HEK293 (cell line): ENCODE measurements around the gene GCC1.

ENCODE experiments used
- CTCF ChIA-PET: fragments of 350-600 bp; formaldehyde crosslinking; extraction: SDS; loops from one replicate; lab custom pipeline; 2021; ENCODE audit warnings: antibody characterized with exemption; lab: Yijun Ruan, JAX
- POLR2A ChIA-PET: fragments of 300-600 bp; formaldehyde crosslinking; extraction: SDS; loops from one replicate; lab custom pipeline; 2020; ENCODE audit warnings: antibody characterized with exemption, inconsistent platforms; lab: Yijun Ruan, JAX
- H3K27ac ChIP-seq: fragments of 200-500 bp; sonication (Bioruptor generic); 2 replicates; pipeline ENCODE4 v1.5.1; 2014; ENCODE audit warnings: low read depth, low read length, control low read depth, inconsistent platforms; ENCODE audit errors: extremely low read depth
- H3K36me3 ChIP-seq, 2 experiments: fragments of 200-500 bp in 1 of 2; sonication (Bioruptor generic) in 1 of 2; 1 replicate in 1 of 2; 2 replicates in 1 of 2; pipeline ENCODE4 v1.5.1; 2014 to 2017; ENCODE audit warnings: inconsistent platforms in 2 of 2, low read length in 2 of 2; ENCODE audit not compliant: control insufficient read depth in 2 of 2, insufficient read depth in 1 of 2
- H3K4me1 ChIP-seq: fragments of 200-500 bp; sonication (Bioruptor generic); 2 replicates; pipeline ENCODE4 v1.5.1; 2014; ENCODE audit warnings: mild to moderate bottlenecking, low read length, inconsistent platforms; ENCODE audit not compliant: control insufficient read depth, insufficient read depth
- H3K4me3 ChIP-seq: 2 replicates; pipeline ENCODE4 v1.5.1; 2011; ENCODE audit warnings: low read depth, mild to moderate bottlenecking, control low read depth, low read length, moderate library complexity
- H3K9me3 ChIP-seq: fragments of 200-500 bp; sonication (Bioruptor generic); 2 replicates; pipeline ENCODE4 v1.5.1; 2014; ENCODE audit warnings: low read depth, low read length, inconsistent platforms; ENCODE audit not compliant: control insufficient read depth, insufficient read depth
- EGR2 ChIP-seq: fragments of 450-650 bp; formaldehyde crosslinking; IDR thresholded peaks from 2 replicates; pipeline ENCODE4 v1.5.1; 2016; ENCODE audit warnings: low read depth, missing biosample characterization, missing genetic modification characterization
- GLIS2 ChIP-seq: fragments of 450-650 bp; formaldehyde crosslinking; IDR thresholded peaks from 2 replicates; pipeline ENCODE4 v1.5.1; 2016; ENCODE audit warnings: missing biosample characterization, missing genetic modification characterization
- OSR2 ChIP-seq: fragments of 450-650 bp; formaldehyde crosslinking; IDR thresholded peaks from 2 replicates; pipeline ENCODE4 v1.5.1; 2016; ENCODE audit warnings: missing biosample characterization, missing genetic modification characterization
- SP7 ChIP-seq: fragments of 450-650 bp; formaldehyde crosslinking; IDR thresholded peaks from 2 replicates; pipeline ENCODE4 v1.5.1; 2016; ENCODE audit warnings: missing biosample characterization, missing genetic modification characterization
- ZBTB1 ChIP-seq: fragments of 450-650 bp; formaldehyde crosslinking; IDR thresholded peaks from 2 replicates; pipeline ENCODE4 v1.5.1; 2016; ENCODE audit warnings: missing biosample characterization, missing genetic modification characterization
- ZFHX2 ChIP-seq: fragments of 450-650 bp; formaldehyde crosslinking; conservative IDR thresholded peaks from 2 replicates; pipeline ENCODE4 v1.5.1; 2016; ENCODE audit warnings: missing biosample characterization, missing genetic modification characterization
- ZNF114 ChIP-seq: fragments of 450-650 bp; formaldehyde crosslinking; IDR thresholded peaks from 2 replicates; pipeline ENCODE4 v1.5.0; 2017; ENCODE audit warnings: missing biosample characterization, missing genetic modification characterization
- ZNF138 ChIP-seq: fragments of 450-650 bp; formaldehyde crosslinking; IDR thresholded peaks from 2 replicates; pipeline ENCODE4 v1.5.1; 2016; ENCODE audit warnings: missing biosample characterization, missing genetic modification characterization, borderline replicate concordance
- ZNF155 ChIP-seq: fragments of 450-650 bp; formaldehyde crosslinking; IDR thresholded peaks from 2 replicates; pipeline ENCODE4 v1.5.1; 2016; ENCODE audit warnings: missing biosample characterization, missing genetic modification characterization
- ZNF202 ChIP-seq: fragments of 450-650 bp; formaldehyde crosslinking; IDR thresholded peaks from 2 replicates; pipeline ENCODE4 v1.5.1; 2016; ENCODE audit warnings: missing biosample characterization, missing genetic modification characterization, borderline replicate concordance
- ZNF221 ChIP-seq: fragments of 450-650 bp; formaldehyde crosslinking; IDR thresholded peaks from 2 replicates; pipeline ENCODE4 v1.5.1; 2017; ENCODE audit warnings: missing biosample characterization, missing genetic modification characterization, borderline replicate concordance
- ZNF366 ChIP-seq: fragments of 450-650 bp; formaldehyde crosslinking; conservative IDR thresholded peaks from 2 replicates; pipeline ENCODE4 v1.5.1; 2016; ENCODE audit warnings: missing biosample characterization, missing genetic modification characterization
- ZNF423 ChIP-seq: fragments of 450-650 bp; formaldehyde crosslinking; IDR thresholded peaks from 2 replicates; pipeline ENCODE4 v1.5.1; 2016; ENCODE audit warnings: missing biosample characterization, missing genetic modification characterization
- ZNF548 ChIP-seq: fragments of 450-650 bp; formaldehyde crosslinking; IDR thresholded peaks from 2 replicates; pipeline ENCODE4 v1.5.1; 2016; ENCODE audit warnings: missing biosample characterization, missing genetic modification characterization
- ZNF626 ChIP-seq: fragments of 450-650 bp; sonication (Bioruptor Pico); formaldehyde crosslinking; IDR thresholded peaks from 2 replicates; pipeline ENCODE4 v1.5.1; 2018; ENCODE audit warnings: missing biosample characterization, missing genetic modification characterization, inconsistent platforms
- ZNF629 ChIP-seq: fragments of 450-650 bp; formaldehyde crosslinking; IDR thresholded peaks from 2 replicates; pipeline ENCODE4 v1.5.1; 2017; ENCODE audit warnings: missing biosample characterization, missing genetic modification characterization
- TF ChIP-seq, protein P1 (sequence below): fragments of 450-650 bp; formaldehyde crosslinking; IDR thresholded peaks from 2 replicates; pipeline ENCODE4 v1.5.1; 2017; ENCODE audit warnings: missing biosample characterization, missing genetic modification characterization
- TF ChIP-seq, protein P2 (sequence below): fragments of 450-650 bp; IDR thresholded peaks from 2 replicates; pipeline ENCODE4 v1.5.1; 2018; ENCODE audit warnings: missing biosample characterization, mild to moderate bottlenecking, missing genetic modification characterization
- TF ChIP-seq, protein P3 (sequence below): fragments of 450-650 bp; formaldehyde crosslinking; IDR thresholded peaks from 2 replicates; pipeline ENCODE4 v1.5.1; 2016; ENCODE audit warnings: missing biosample characterization, missing genetic modification characterization
- TF ChIP-seq, protein P4 (sequence below): fragments of 450-650 bp; formaldehyde crosslinking; IDR thresholded peaks from 2 replicates; pipeline ENCODE4 v1.5.1; 2016; ENCODE audit warnings: missing biosample characterization, missing genetic modification characterization
- TF ChIP-seq, protein P5 (sequence below): sonication (generic); formaldehyde crosslinking; IDR thresholded peaks from 2 replicates; pipeline ENCODE4 v1.8.1; 2022; ENCODE audit warnings: mild to moderate bottlenecking, moderate library complexity, missing genetic modification reagents

GCC1 gene

DNA sequence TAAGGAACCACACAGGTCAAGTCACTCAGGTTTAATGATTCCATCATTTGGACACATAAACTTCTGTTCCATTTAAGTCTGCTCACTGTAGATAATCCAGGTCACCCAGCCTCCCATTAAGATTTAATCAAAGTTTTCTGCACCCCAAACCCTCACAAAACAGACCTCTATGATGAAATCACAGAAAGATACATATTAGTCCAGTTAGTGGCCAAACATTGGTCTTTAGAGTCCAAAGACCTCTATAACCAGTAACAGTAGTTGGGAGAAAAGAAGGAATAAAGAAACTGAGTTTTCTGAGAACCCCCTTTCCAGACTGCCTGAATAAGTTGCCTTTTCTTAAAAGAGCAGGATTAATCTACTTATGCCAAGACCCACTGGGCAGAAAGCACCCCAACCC is 4.8 kb downstream of the GCC1 start:
- Histone ChIP-seq H3K27ac (no peak overlapping the region), H3K4me1 (peaks cover 6% of the 10 kb centered on the region; the same call in 1 of the 2 replicates)
- POLR2A ChIA-PET = no interaction called here
- TF ChIP-seq GLIS2 (tag by site-specific recombination) (no peak), ZNF548 (tag by site-specific recombination) (no peak), ZFHX2 (tag by site-specific recombination) (no peak)
- TF ChIP-seq, all 188 proteins: peak for 0
- no peaks in the 10 kb centered on the region for H3K9me3 ChIP-seq
- peaks cover 0 to 46% of the 10 kb centered on the region in 2 experiments; a peak in 1 of 3 replicates for H3K36me3 ChIP-seq
- no peak overlapping the region for H3K4me3 ChIP-seq
- CTCF ChIA-PET = interaction anchor here (0.8 kb wide), 1 partner anchor 8 kb away, joined by 3 read pairs; no protein-coding TSS in a partner anchor

DNA sequence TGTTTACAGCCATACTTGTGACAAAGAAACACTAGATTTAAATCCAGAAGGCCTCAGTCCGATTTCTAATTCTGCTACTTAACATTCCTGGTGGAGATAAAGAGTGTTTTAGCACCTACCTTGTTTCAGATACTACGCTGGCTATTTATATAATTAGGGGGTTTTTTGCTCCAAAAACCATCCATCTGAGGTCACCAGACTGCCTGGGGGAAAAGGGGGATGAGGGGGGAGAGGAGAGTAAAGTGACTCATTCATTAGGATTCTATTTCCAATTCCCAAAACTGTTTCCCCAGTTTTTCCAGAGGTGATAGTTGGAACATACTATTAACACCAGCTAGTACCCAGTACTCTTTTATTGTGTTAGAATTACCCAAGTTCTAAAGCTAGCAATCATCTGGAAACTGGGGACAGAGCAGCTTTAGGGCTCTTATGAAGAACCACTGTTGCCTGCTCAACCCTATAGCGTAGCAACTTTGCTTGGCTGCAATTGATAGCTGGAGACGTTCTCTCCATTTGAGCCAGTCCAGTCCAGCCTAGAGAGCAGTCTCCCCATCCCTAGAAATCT is 6.6 kb downstream of the GCC1 start:
- Histone ChIP-seq H3K9me3 (no peaks in the 10 kb centered on the region), H3K4me1 (peaks cover 1% of the 10 kb centered on the region; the same call in 1 of the 2 replicates), H3K4me3 (no peak overlapping the region), H3K27ac (no peak overlapping the region), H3K36me3 (peaks cover 0 to 42% of the 10 kb centered on the region in 2 experiments; a peak in 1 of 3 replicates)
- POLR2A ChIA-PET = interaction anchor here (2.7 kb wide), 1 partner anchor 9 kb away, joined by 13 read pairs; the partner anchor contains the start of gene ARF5
- CTCF ChIA-PET = interaction anchor here (0.9 kb wide), 1 partner anchor 50 kb away, joined by 6 read pairs; no protein-coding TSS in a partner anchor
- TF ChIP-seq, protein P1, sequence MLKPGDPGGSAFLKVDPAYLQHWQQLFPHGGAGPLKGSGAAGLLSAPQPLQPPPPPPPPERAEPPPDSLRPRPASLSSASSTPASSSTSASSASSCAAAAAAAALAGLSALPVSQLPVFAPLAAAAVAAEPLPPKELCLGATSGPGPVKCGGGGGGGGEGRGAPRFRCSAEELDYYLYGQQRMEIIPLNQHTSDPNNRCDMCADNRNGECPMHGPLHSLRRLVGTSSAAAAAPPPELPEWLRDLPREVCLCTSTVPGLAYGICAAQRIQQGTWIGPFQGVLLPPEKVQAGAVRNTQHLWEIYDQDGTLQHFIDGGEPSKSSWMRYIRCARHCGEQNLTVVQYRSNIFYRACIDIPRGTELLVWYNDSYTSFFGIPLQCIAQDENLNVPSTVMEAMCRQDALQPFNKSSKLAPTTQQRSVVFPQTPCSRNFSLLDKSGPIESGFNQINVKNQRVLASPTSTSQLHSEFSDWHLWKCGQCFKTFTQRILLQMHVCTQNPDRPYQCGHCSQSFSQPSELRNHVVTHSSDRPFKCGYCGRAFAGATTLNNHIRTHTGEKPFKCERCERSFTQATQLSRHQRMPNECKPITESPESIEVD (tag by site-specific recombination) = 0 out of 2 replicates have a peak, but pooled peaks have one; percentile 15
- TF ChIP-seq, protein P2, sequence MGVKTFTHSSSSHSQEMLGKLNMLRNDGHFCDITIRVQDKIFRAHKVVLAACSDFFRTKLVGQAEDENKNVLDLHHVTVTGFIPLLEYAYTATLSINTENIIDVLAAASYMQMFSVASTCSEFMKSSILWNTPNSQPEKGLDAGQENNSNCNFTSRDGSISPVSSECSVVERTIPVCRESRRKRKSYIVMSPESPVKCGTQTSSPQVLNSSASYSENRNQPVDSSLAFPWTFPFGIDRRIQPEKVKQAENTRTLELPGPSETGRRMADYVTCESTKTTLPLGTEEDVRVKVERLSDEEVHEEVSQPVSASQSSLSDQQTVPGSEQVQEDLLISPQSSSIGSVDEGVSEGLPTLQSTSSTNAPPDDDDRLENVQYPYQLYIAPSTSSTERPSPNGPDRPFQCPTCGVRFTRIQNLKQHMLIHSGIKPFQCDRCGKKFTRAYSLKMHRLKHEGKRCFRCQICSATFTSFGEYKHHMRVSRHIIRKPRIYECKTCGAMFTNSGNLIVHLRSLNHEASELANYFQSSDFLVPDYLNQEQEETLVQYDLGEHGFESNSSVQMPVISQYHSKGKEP = no peak
- TF ChIP-seq, protein P3, sequence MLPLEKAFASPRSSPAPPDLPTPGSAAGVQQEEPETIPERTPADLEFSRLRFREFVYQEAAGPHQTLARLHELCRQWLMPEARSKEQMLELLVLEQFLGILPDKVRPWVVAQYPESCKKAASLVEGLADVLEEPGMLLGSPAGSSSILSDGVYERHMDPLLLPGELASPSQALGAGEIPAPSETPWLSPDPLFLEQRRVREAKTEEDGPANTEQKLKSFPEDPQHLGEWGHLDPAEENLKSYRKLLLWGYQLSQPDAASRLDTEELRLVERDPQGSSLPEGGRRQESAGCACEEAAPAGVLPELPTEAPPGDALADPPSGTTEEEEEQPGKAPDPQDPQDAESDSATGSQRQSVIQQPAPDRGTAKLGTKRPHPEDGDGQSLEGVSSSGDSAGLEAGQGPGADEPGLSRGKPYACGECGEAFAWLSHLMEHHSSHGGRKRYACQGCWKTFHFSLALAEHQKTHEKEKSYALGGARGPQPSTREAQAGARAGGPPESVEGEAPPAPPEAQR = no peak
- no peak for TF ChIP-seq ZNF138 (tag by site-specific recombination)
- TF ChIP-seq, protein P4, sequence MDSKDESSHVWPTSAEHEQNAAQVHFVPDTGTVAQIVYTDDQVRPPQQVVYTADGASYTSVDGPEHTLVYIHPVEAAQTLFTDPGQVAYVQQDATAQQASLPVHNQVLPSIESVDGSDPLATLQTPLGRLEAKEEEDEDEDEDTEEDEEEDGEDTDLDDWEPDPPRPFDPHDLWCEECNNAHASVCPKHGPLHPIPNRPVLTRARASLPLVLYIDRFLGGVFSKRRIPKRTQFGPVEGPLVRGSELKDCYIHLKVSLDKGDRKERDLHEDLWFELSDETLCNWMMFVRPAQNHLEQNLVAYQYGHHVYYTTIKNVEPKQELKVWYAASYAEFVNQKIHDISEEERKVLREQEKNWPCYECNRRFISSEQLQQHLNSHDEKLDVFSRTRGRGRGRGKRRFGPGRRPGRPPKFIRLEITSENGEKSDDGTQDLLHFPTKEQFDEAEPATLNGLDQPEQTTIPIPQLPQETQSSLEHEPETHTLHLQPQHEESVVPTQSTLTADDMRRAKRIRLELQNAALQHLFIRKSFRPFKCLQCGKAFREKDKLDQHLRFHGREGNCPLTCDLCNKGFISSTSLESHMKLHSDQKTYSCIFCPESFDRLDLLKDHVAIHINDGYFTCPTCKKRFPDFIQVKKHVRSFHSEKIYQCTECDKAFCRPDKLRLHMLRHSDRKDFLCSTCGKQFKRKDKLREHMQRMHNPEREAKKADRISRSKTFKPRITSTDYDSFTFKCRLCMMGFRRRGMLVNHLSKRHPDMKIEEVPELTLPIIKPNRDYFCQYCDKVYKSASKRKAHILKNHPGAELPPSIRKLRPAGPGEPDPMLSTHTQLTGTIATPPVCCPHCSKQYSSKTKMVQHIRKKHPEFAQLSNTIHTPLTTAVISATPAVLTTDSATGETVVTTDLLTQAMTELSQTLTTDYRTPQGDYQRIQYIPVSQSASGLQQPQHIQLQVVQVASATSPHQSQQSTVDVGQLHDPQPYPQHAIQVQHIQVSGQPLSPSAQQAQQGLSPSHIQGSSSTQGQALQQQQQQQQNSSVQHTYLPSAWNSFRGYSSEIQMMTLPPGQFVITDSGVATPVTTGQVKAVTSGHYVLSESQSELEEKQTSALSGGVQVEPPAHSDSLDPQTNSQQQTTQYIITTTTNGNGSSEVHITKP (tag by site-specific recombination) = peak; percentile 62; the same call in 1 of the 2 replicates
- no peak for TF ChIP-seq ZNF221
- TF ChIP-seq ZNF366 = 0 out of 2 replicates have a peak, but pooled peaks have one; percentile 27
- TF ChIP-seq OSR2 (tag by site-specific recombination) = no peak
- TF ChIP-seq ZNF202 (tag by site-specific recombination) = no peak
- TF ChIP-seq ZNF423 (tag by site-specific recombination) = no peak
- peak; percentile 96 for TF ChIP-seq SP7 (tag by site-specific recombination)
- no peak for TF ChIP-seq ZNF155 (tag by site-specific recombination)
- TF ChIP-seq, protein P5, sequence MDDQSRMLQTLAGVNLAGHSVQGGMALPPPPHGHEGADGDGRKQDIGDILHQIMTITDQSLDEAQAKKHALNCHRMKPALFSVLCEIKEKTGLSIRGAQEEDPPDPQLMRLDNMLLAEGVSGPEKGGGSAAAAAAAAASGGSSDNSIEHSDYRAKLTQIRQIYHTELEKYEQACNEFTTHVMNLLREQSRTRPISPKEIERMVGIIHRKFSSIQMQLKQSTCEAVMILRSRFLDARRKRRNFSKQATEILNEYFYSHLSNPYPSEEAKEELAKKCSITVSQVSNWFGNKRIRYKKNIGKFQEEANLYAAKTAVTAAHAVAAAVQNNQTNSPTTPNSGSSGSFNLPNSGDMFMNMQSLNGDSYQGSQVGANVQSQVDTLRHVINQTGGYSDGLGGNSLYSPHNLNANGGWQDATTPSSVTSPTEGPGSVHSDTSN = no peak
- no peak for TF ChIP-seq EGR2 (tag by site-specific recombination)
- TF ChIP-seq ZNF629 = no peak
- TF ChIP-seq ZNF626 = no peak
- no peak for TF ChIP-seq ZNF114 (tag by site-specific recombination)
- TF ChIP-seq ZBTB1 (tag by site-specific recombination) = no peak
- no peak for TF ChIP-seq ZNF548 (tag by site-specific recombination)
